RWPE1 (cell line): Measurements from ENCODE around the gene MGAT4C.

Experiments
- CTCF ChIA-PET: fragments of 350-600 bp; sonication (Branson Sonifier 250); formaldehyde crosslinking; extraction: SDS; loops from one replicate; lab custom pipeline; 2021; lab: Yijun Ruan, JAX
- POLR2A ChIA-PET: fragments of 400-600 bp; formaldehyde crosslinking; extraction: SDS; loops from one replicate; lab custom pipeline; 2020; ENCODE audit warnings: antibody characterized with exemption; ENCODE audit not compliant: low non-redundant PET; lab: Yijun Ruan, JAX
- DNase-seq: peaks from one replicate; pipeline ENCODE4 v3.0.0; 2012; ENCODE audit warnings: low spot score
- H3K27ac ChIP-seq: fragments of 450-650 bp; 2 replicates; pipeline ENCODE4 v1.5.1; 2017
- TF ChIP-seq, protein P1 (sequence below): fragments of 450-650 bp; conservative IDR thresholded peaks from 2 replicates; pipeline ENCODE4 v1.5.1; 2017; ENCODE audit warnings: low read depth, mild to moderate bottlenecking

MGAT4C gene

DNA sequence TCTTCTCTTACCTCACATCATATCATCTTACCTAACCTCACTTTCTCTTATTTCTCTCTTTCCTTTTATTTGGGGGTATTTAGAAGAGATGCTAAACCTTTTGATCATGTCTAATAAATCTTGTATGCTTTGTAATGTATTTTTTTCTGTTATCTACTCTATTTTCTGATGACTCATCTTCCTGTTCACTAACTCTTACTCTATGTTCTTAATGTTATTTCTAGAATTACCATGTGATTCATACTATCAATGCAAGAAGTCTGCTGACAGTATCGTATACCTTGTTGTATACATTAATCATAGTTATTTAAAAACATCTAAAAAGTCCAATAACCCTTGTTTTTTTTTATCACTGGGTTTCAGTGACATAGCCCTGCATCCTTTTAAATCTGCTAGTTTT is 62.3 kb downstream of the MGAT4C start:
- DNase-seq = peak; percentile 44
- POLR2A ChIA-PET = no interaction called here
- CTCF ChIA-PET = interaction anchor here (0.7 kb wide), 1 partner anchor 101 kb away, joined by 4 read pairs; no protein-coding TSS in a partner anchor
- TF ChIP-seq, protein P1, sequence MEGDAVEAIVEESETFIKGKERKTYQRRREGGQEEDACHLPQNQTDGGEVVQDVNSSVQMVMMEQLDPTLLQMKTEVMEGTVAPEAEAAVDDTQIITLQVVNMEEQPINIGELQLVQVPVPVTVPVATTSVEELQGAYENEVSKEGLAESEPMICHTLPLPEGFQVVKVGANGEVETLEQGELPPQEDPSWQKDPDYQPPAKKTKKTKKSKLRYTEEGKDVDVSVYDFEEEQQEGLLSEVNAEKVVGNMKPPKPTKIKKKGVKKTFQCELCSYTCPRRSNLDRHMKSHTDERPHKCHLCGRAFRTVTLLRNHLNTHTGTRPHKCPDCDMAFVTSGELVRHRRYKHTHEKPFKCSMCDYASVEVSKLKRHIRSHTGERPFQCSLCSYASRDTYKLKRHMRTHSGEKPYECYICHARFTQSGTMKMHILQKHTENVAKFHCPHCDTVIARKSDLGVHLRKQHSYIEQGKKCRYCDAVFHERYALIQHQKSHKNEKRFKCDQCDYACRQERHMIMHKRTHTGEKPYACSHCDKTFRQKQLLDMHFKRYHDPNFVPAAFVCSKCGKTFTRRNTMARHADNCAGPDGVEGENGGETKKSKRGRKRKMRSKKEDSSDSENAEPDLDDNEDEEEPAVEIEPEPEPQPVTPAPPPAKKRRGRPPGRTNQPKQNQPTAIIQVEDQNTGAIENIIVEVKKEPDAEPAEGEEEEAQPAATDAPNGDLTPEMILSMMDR = no peak
- no peak overlapping the region for H3K27ac ChIP-seq

DNA sequence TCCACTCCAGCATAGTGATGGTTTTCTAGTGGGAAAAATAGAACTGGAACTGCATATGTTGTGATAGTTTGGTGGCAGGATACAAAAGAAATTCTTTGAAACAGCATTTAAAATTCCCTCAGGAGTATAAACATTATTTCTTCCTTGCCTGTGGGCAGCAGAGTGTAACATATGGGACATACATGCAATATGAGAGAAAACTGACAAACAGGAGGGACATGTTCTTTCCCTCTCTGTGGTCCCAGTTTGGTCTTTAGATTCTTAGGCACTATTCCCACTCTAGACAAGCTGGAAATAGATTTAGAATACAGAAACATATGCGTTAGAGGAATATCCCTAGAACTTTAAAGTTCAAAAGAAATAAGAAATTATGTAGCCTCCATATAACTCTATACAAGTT is 68.0 kb downstream of the MGAT4C start:
- POLR2A ChIA-PET = no interaction called here
- TF ChIP-seq, protein P1 = no peak
- H3K27ac ChIP-seq = no peak overlapping the region
- CTCF ChIA-PET = no interaction called here
- no peak for DNase-seq

DNA sequence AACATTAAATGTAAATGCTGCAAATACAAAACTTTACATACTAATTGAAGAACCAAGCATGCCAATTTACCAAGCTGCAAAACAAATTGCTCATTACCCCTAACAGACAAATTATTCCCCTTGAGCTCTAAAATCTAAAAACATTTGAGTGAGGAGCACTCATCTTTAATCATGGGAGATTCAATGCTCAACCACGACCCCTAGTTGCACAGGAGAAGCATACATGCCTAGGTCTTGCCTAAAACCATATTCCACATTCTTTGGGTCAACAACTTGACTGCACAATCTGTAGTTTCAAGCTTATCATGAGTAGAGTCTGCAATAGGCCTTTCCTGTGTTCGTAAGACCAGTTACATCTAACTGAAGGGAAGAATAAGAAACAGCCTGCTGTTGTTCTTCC is 69.7 kb downstream of the MGAT4C start:
- POLR2A ChIA-PET = no interaction called here
- TF ChIP-seq, protein P1 = no peak
- no peak overlapping the region for H3K27ac ChIP-seq
- CTCF ChIA-PET = interaction anchor here (0.6 kb wide), 2 partner anchors 163 to 752 kb away, joined by 3 read pairs; no protein-coding TSS in a partner anchor
- DNase-seq = peak; percentile 4

DNA sequence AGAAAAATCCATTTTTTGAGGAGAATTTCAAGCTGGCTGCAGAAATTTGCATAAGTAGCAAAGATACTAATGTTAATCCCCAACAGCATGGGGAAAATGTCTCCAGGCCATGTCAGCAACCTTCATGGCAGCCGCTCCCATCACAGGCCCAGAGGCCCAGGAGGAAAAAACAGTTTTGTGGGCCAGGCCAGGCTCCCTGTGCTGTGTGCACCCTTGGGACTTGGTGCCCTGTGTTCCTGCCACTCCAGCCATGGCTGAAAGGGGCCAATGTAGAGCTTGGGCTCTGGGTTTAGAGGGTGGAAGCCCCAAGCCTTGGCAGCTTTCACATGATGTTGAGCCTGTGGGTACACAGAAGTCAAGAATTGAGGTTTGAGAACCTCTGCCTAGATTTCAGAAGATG is 76.3 kb downstream of the MGAT4C start:
- CTCF ChIA-PET = no interaction called here
- POLR2A ChIA-PET = no interaction called here
- TF ChIP-seq, protein P1 = no peak
- DNase-seq = no peak
- no peak overlapping the region for H3K27ac ChIP-seq

- H3K27ac ChIP-seq = no peak overlapping the region
- TF ChIP-seq, protein P1 = no peak
- CTCF ChIA-PET = interaction anchor here (0.6 kb wide), 1 partner anchor 402 kb away, joined by 3 read pairs; no protein-coding TSS in a partner anchor
- DNase-seq = no peak
- POLR2A ChIA-PET = no interaction called here
Observed at GRCh38 chr12:86174188-86174587, 82.0 kb downstream of the MGAT4C start.

DNA sequence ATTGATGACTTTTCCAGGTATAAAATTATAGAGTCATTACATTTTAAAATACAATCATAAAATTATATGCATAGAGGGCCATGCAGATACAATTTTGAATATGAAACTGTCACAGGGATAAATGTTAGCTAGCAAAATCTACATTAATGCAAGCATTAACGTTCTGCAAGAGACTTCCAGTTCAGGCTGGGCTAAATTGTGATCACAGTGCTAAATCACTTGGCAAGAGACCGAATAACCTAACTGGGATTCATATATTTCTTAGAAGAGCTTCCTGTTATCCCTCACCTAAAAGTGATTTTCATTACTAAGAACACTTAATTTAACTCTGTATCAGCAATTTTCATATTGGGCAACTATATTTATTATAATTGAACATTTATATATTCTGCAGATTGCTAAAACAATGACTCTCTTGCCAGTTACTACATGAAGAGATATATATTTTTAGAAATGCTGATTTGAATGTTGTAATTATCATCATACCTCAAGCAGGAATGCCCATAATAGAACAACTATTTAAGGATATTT is 83.2 kb downstream of the MGAT4C start:
- DNase-seq = no peak
- TF ChIP-seq, protein P1 = no peak
- ChIA-PET CTCF (no interaction called here), POLR2A (no interaction called here)
- no peak overlapping the region for H3K27ac ChIP-seq
